ENCODE data around the gene GGACT. TPM values are rescaled to one million over a fixed set of nuclear protein-coding genes. Genes with fewer than 3 reads are reported as not detected.

Gene GGACT
- polyA plus RNA-seq, 1 experiment = 7.6 TPM

GRCh38 chr13:100536643-100537180 is 51.9 kb downstream of the GGACT start:
- CTCF ChIA-PET = no interaction called here
- POLR2A ChIA-PET = no interaction called here
- Histone ChIP-seq H3K27me3 (ENCODE audit: control insufficient read depth, insufficient read depth, low read length) (no peaks in the 10 kb centered on the region), H3K9me3 (ENCODE audit: control insufficient read depth, insufficient read depth, low read length) (peaks cover 8% of the 10 kb centered on the region; the same call in 1 of the 2 replicates), H3K4me3 (ENCODE audit: low read depth, low read length) (no peak overlapping the region), H3K27ac (ENCODE audit: low read depth, low read length) (no peak overlapping the region)
- no peak for DNase-seq (ENCODE audit: low read depth, low spot score)
- no peak for TF ChIP-seq CTCF (IDR thresholded peaks at IDR 0.05; ENCODE audit: low read depth, low read length)

GRCh38 chr13:100535426-100536135 is 53.0 kb downstream of the GGACT start:
- ChIA-PET CTCF (interaction anchor here (1.0 kb wide), 1 partner anchor 619 kb away, joined by 4 read pairs; no protein-coding TSS in a partner anchor), POLR2A (no interaction called here)
- Histone ChIP-seq H3K27ac (ENCODE audit: low read depth, low read length) (no peak overlapping the region), H3K4me3 (ENCODE audit: low read depth, low read length) (no peak overlapping the region), H3K27me3 (ENCODE audit: control insufficient read depth, insufficient read depth, low read length) (no peaks in the 10 kb centered on the region), H3K9me3 (ENCODE audit: control insufficient read depth, insufficient read depth, low read length) (peaks cover 8% of the 10 kb centered on the region; the same call in 1 of the 2 replicates)
- TF ChIP-seq CTCF (IDR thresholded peaks at IDR 0.05; ENCODE audit: low read depth, low read length) = no peak
- no peak for DNase-seq (ENCODE audit: low read depth, low spot score)

- no peak for TF ChIP-seq CTCF (IDR thresholded peaks at IDR 0.05; ENCODE audit: low read depth, low read length)
- Histone ChIP-seq H3K27me3 (ENCODE audit: control insufficient read depth, insufficient read depth, low read length) (no peaks in the 10 kb centered on the region), H3K27ac (ENCODE audit: low read depth, low read length) (no peak overlapping the region), H3K4me3 (ENCODE audit: low read depth, low read length) (no peak overlapping the region), H3K9me3 (ENCODE audit: control insufficient read depth, insufficient read depth, low read length) (peaks cover 8% of the 10 kb centered on the region; the same call in 1 of the 2 replicates)
- no peak for DNase-seq (ENCODE audit: low read depth, low spot score)
- ChIA-PET POLR2A (no interaction called here), CTCF (interaction anchor here (1.0 kb wide), 1 partner anchor 619 kb away, joined by 4 read pairs; no protein-coding TSS in a partner anchor)
Measured at GRCh38 chr13:100534911-100535310, 53.7 kb downstream of the GGACT start.

GRCh38 chr13:100534147-100534843 is 54.3 kb downstream of the GGACT start:
- H3K27me3 ChIP-seq (ENCODE audit: control insufficient read depth, insufficient read depth, low read length) = no peaks in the 10 kb centered on the region
- CTCF ChIA-PET = interaction anchor here (1.0 kb wide), 1 partner anchor 618 kb away, joined by 4 read pairs; no protein-coding TSS in a partner anchor
- no peak for TF ChIP-seq CTCF (IDR thresholded peaks at IDR 0.05; ENCODE audit: low read depth, low read length)
- no peak overlapping the region for H3K27ac ChIP-seq (ENCODE audit: low read depth, low read length)
- DNase-seq (ENCODE audit: low read depth, low spot score) = no peak
- POLR2A ChIA-PET = no interaction called here
- H3K4me3 ChIP-seq (ENCODE audit: low read depth, low read length) = no peak overlapping the region
- H3K9me3 ChIP-seq (ENCODE audit: control insufficient read depth, insufficient read depth, low read length) = peaks cover 8% of the 10 kb centered on the region; the same call in 1 of the 2 replicates

All from AG04450 (cell line).